ENCODE measurements around the gene SH3BP4.
"Not testable (repeated sequence)": the region's sequence is repeated elsewhere in the genome, so short reads cannot be mapped to it uniquely, and the experiment has no call there.

The SH3BP4 gene

GRCh38 chr2:235055891-235056516 is 104.2 kb downstream of the SH3BP4 start:
- peak; percentile 23 for DNase-seq (ENCODE audit: low spot score)

- no peak for DNase-seq (ENCODE audit: low spot score)
Measured at GRCh38 chr2:235056768-235057167, 105.0 kb downstream of the SH3BP4 start.

- not testable (repeated sequence) for DNase-seq (ENCODE audit: low spot score)
Measured at GRCh38 chr2:235057616-235058015, 105.8 kb downstream of the SH3BP4 start.

GRCh38 chr2:235059161-235059560 is 107.3 kb downstream of the SH3BP4 start:
- no peak for DNase-seq (ENCODE audit: low spot score)

- DNase-seq (ENCODE audit: low spot score) = no peak
Measured at GRCh38 chr2:235061656-235062055, 109.8 kb downstream of the SH3BP4 start.

GRCh38 chr2:235063471-235063961 is 111.7 kb downstream of the SH3BP4 start:
- DNase-seq (ENCODE audit: low spot score) = no peak

GRCh38 chr2:235064976-235065375 is 113.2 kb downstream of the SH3BP4 start:
- DNase-seq (ENCODE audit: low spot score) = no peak

GRCh38 chr2:235066490-235066889 is 114.7 kb downstream of the SH3BP4 start:
- DNase-seq (ENCODE audit: low spot score) = no peak

- DNase-seq (ENCODE audit: low spot score) = no peak
Measured at GRCh38 chr2:235066895-235067294, 115.1 kb downstream of the SH3BP4 start.

GRCh38 chr2:235068701-235069100 is 116.9 kb downstream of the SH3BP4 start:
- no peak for DNase-seq (ENCODE audit: low spot score)

GRCh38 chr2:235070063-235070706 is 118.4 kb downstream of the SH3BP4 start:
- DNase-seq (ENCODE audit: low spot score) = no peak

GRCh38 chr2:235073868-235074413 is 122.1 kb downstream of the SH3BP4 start:
- no peak for DNase-seq (ENCODE audit: low spot score)

- DNase-seq (ENCODE audit: low spot score) = no peak
Measured at GRCh38 chr2:235077046-235077445, 125.2 kb downstream of the SH3BP4 start.

- no peak for DNase-seq (ENCODE audit: low spot score)
Measured at GRCh38 chr2:235078182-235078581, 126.4 kb downstream of the SH3BP4 start.

- no peak for DNase-seq (ENCODE audit: low spot score)
Measured at GRCh38 chr2:235078914-235079472, 127.2 kb downstream of the SH3BP4 start.

- DNase-seq (ENCODE audit: low spot score) = no peak
Measured at GRCh38 chr2:235080101-235080500, 128.3 kb downstream of the SH3BP4 start.

GRCh38 chr2:235082578-235083338 is 130.9 kb downstream of the SH3BP4 start:
- no peak for DNase-seq (ENCODE audit: low spot score)

GRCh38 chr2:235083822-235084221 is 132.0 kb downstream of the SH3BP4 start:
- no peak for DNase-seq (ENCODE audit: low spot score)

GRCh38 chr2:235084424-235084823 is 132.6 kb downstream of the SH3BP4 start:
- no peak for DNase-seq (ENCODE audit: low spot score)

- no peak for DNase-seq (ENCODE audit: low spot score)
Measured at GRCh38 chr2:235085476-235085875, 133.7 kb downstream of the SH3BP4 start.

- no peak for DNase-seq (ENCODE audit: low spot score)
Measured at GRCh38 chr2:235086481-235087184, 134.8 kb downstream of the SH3BP4 start.
